ENCODE results near the gene ZBTB33. TPM values are rescaled to one million over a fixed set of nuclear protein-coding genes. Genes with fewer than 3 reads are reported as not detected.

ZBTB33 gene
- total and polyA plus RNA-seq, 2 experiments from 2014 or later: 3.9 to 14.0 TPM

GRCh38 chrX:120299928-120300327 lies 49.3 kb downstream of the ZBTB33 start:
- Histone ChIP-seq H3K79me2 (replicated peaks; ENCODE audit: insufficient read depth) (no peaks in the 10 kb centered on the region), H3F3A (replicated peaks; ENCODE audit: low read depth) (no peaks in the 10 kb centered on the region), H2AFZ (no peak overlapping the region), H3K27ac (ENCODE audit: low read depth) (no peak overlapping the region), H3K4me2 (no peak overlapping the region), H3K9me2 (ENCODE audit: insufficient read depth) (no peaks in the 10 kb centered on the region), H3K36me3 (ENCODE audit: insufficient read depth) (no peaks in the 10 kb centered on the region), H3K4me1 (ENCODE audit: insufficient read depth) (peaks cover 6% of the 10 kb centered on the region; the same call in 1 of the 2 replicates), H4K20me1 (replicated peaks; ENCODE audit: insufficient read depth) (no peaks in the 10 kb centered on the region), H3K27me3 (ENCODE audit: insufficient read depth) (peaks cover 38% of the 10 kb centered on the region), H3K4me3 (no peak overlapping the region)
- H3K27ac Mint-ChIP-seq: no peak overlapping the region
- H3K4me1 Mint-ChIP-seq: peaks cover 23% of the 10 kb centered on the region
- no peaks in the 10 kb centered on the region for H3K9me3 Mint-ChIP-seq
- H3K27me3 Mint-ChIP-seq (ENCODE audit: insufficient read depth, low read depth, poor library complexity): no peaks in the 10 kb centered on the region
- ATAC-seq: peak; percentile 83
- TF ChIP-seq ETS1 (IDR thresholded peaks at IDR 0.05): no peak
- no peak for TF ChIP-seq STAT1 (IDR thresholded peaks at IDR 0.05; ENCODE audit: unreplicated experiment)
- peak; percentile 41 to 68 for TF ChIP-seq CTCF (conservative IDR thresholded peaks at IDR 0.05; ENCODE audit: low read depth in 2 of 2)
- no peaks in the 10 kb centered on the region for H3K36me3 Mint-ChIP-seq (ENCODE audit: low read depth)
- no peak overlapping the region for H3K4me3 Mint-ChIP-seq
- peak; percentile 64 for DNase-seq (ENCODE audit: low spot score)

GRCh38 chrX:120301497-120301896 lies 50.9 kb downstream of the ZBTB33 start:
- Histone ChIP-seq H3K4me1 (ENCODE audit: insufficient read depth) (peaks cover 15% of the 10 kb centered on the region), H3K36me3 (ENCODE audit: insufficient read depth) (no peaks in the 10 kb centered on the region), H3K9me2 (ENCODE audit: insufficient read depth) (no peaks in the 10 kb centered on the region), H3K27me3 (ENCODE audit: insufficient read depth) (peaks cover 54% of the 10 kb centered on the region), H3K27ac (ENCODE audit: low read depth) (no peak overlapping the region), H3K4me2 (no peak overlapping the region), H3K79me2 (replicated peaks; ENCODE audit: insufficient read depth) (no peaks in the 10 kb centered on the region), H4K20me1 (replicated peaks; ENCODE audit: insufficient read depth) (no peaks in the 10 kb centered on the region), H3F3A (replicated peaks; ENCODE audit: low read depth) (no peaks in the 10 kb centered on the region), H2AFZ (no peak overlapping the region), H3K4me3 (no peak overlapping the region)
- TF ChIP-seq NANOG (IDR thresholded peaks at IDR 0.05; ENCODE audit: borderline replicate concordance) (no peak), ZNF462 (CRISPR knock-in tag; IDR thresholded peaks at IDR 0.05) (no peak), JUNB (IDR thresholded peaks at IDR 0.05; ENCODE audit: unreplicated experiment) (no peak), CREB1 (CRISPR knock-in tag; IDR thresholded peaks at IDR 0.05; ENCODE audit: low read depth) (no peak), CTCF (conservative IDR thresholded peaks at IDR 0.05; ENCODE audit: low read depth in 2 of 2) (no peak), EZH2phosphoT487 (IDR thresholded peaks at IDR 0.05; ENCODE audit: unreplicated experiment) (no peak), EZH2 (IDR thresholded peaks at IDR 0.05; ENCODE audit: low read depth, unreplicated experiment) (no peak), ZNF331 (CRISPR knock-in tag; IDR thresholded peaks at IDR 0.05; ENCODE audit: low read depth) (no peak)
- H3K4me3 Mint-ChIP-seq: no peak overlapping the region
- H3K36me3 Mint-ChIP-seq (ENCODE audit: low read depth): no peaks in the 10 kb centered on the region
- DNase-seq (ENCODE audit: low spot score) (no peak), ATAC-seq (no peak)
- H3K4me1 Mint-ChIP-seq: peaks cover 33% of the 10 kb centered on the region
- H3K9me3 Mint-ChIP-seq: no peaks in the 10 kb centered on the region
- peaks cover 2% of the 10 kb centered on the region for H3K27me3 Mint-ChIP-seq (ENCODE audit: insufficient read depth, low read depth, poor library complexity)
- H3K27ac Mint-ChIP-seq: no peak overlapping the region

All from GM23338 (cell line).